ENCODE results near the gene SPATA18.
A peak's percentile ranks its signal among the peaks of the same experiment; 100 is the strongest.

The SPATA18 gene, protein sequence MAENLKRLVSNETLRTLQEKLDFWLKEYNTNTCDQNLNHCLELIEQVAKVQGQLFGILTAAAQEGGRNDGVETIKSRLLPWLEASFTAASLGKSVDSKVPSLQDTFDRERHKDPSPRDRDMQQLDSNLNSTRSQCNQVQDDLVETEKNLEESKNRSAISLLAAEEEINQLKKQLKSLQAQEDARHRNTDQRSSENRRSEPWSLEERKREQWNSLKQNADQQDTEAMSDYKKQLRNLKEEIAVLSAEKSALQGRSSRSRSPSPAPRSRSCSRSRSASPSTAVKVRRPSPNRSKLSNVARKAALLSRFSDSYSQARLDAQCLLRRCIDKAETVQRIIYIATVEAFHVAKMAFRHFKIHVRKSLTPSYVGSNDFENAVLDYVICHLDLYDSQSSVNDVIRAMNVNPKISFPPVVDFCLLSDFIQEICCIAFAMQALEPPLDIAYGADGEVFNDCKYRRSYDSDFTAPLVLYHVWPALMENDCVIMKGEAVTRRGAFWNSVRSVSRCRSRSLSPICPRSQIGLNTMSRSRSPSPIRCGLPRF
- 0 to 0.78 (median 0.07) reads per million in 9 experiments for total RNA-seq

DNA sequence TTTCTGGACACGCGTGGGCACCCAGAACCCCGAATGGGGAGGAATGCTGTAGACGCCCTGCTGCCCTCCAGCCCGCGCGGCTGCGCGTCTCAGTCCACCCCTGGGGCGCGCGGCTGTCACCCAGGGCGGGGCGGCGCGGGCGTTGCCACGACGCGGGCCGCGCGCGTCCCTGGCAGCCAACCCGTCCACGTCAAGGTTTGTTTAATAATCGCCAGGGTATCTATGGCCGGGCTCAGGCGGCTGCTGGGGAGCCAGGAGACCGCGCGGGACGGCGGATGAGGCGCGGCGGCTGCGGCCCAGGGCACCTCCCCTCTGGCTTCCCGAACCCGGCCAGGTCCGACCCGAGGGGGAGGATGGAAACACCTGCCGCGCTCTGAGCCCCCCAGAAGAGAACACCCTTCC is at the start of gene SPATA18:
Gene SPATA18 (plus strand): TSS at position 92 of the 402 bp plus-strand sequence. CDS start 401 bp downstream, outside the sequence.
- H3K36me3 Mint-ChIP-seq (ENCODE audit: insufficient read depth): no peaks in the 10 kb centered on the region
- H3K4me1 Mint-ChIP-seq (ENCODE audit: low read depth in 2 of 2): peaks cover 7 to 8% of the 10 kb centered on the region in 2 donors
- peak within 1 kb of the TSS; percentile 63 to 68 for H3K4me3 Mint-ChIP-seq
- DNase-seq: no peak
- H3K27ac Mint-ChIP-seq: no peak within 1 kb of the TSS
- peaks cover 66 to 70% of the 10 kb centered on the region in 2 donors for H3K27me3 Mint-ChIP-seq
- H3K9me3 Mint-ChIP-seq: no peaks in the 10 kb centered on the region
- ATAC-seq (replicated peaks): peak; percentile 63

DNA sequence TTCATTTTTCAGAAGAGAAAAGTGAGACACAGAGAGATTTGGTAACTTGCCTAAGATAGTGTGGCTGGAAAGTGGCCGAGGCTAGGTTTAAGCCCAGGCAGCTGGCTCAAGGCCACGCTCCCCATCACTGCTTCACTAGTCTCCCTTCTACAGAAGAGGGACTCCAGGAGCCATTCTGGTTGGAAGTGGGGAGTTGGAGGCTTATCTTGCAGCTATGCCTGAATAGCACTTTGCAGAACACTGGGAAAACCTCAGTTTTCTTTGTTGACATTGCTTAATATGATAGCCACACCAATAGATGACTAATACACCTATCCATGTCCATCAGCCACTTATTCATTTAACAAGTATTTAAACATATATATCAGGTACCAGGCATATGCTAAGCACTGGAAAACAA is 49.5 kb upstream of the SPATA18 start:
- no peaks in the 10 kb centered on the region for H3K4me1 Mint-ChIP-seq (ENCODE audit: low read depth in 2 of 2)
- H3K9me3 Mint-ChIP-seq: no peaks in the 10 kb centered on the region
- H3K27me3 Mint-ChIP-seq: no peaks in the 10 kb centered on the region
- ATAC-seq (replicated peaks) (no peak), DNase-seq (no peak)
- H3K36me3 Mint-ChIP-seq (ENCODE audit: insufficient read depth): no peaks in the 10 kb centered on the region
- H3K27ac Mint-ChIP-seq: no peak overlapping the region
- H3K4me3 Mint-ChIP-seq: no peak overlapping the region

DNA sequence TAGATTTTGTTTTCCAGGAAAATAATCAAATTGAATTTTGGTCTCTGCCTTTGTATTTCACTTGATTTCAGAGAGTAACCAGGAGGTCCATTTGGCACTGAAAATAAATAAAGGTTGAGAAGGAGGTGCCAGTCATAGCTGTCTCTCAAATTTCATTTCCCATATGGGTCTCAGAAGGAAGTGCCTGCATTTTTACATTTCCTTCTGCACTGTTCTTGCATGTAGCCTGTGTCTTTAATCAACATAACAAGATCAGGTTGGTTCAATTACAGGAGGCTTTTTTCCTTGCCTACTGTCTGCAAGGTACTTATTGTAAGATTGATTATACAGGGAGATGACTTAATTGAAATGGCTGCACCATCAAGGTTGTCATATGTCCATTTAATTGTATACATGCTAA is 46.7 kb upstream of the SPATA18 start:
- DNase-seq: no peak
- Mint-ChIP-seq H3K9me3 (no peaks in the 10 kb centered on the region), H3K36me3 (ENCODE audit: insufficient read depth) (no peaks in the 10 kb centered on the region), H3K27ac (no peak overlapping the region), H3K4me1 (ENCODE audit: low read depth in 2 of 2) (no peaks in the 10 kb centered on the region), H3K4me3 (no peak overlapping the region), H3K27me3 (no peaks in the 10 kb centered on the region)
- ATAC-seq (replicated peaks): no peak

DNA sequence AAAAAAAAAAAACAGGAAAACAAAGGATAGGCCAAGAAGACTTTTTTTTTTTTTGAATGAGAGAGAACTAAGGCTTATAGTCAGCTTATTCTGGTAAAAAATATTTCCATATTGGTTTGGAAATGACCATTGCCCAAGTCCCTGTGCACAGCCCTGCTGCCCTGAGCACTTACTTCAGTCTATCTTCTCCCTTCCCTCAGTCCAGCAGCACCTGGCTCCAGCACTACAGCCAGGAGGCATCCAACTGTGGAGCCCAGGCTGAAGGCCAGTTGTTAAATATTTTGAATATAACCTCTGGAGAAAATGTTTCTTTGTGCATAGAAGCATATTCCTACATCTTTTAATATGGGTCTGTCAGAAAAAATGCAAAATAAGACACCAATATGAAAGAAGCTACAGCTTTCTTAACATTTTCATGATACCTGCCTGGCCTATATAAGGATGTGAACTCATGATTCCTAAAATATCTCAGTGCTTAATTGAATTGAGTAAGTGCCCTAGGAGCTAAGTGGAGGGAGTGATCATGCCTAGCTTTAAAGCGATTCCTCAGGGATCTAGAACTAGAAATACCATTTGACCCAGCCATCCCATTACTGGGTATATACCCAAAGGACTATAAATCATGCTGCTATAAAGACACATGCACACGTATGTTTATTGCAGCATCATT is 45.4 kb upstream of the SPATA18 start:
- H3K27ac Mint-ChIP-seq: no peak overlapping the region
- DNase-seq (no peak), ATAC-seq (replicated peaks) (no peak)
- no peaks in the 10 kb centered on the region for H3K4me1 Mint-ChIP-seq (ENCODE audit: low read depth in 2 of 2)
- no peaks in the 10 kb centered on the region for H3K9me3 Mint-ChIP-seq
- no peaks in the 10 kb centered on the region for H3K27me3 Mint-ChIP-seq
- no peak overlapping the region for H3K4me3 Mint-ChIP-seq
- H3K36me3 Mint-ChIP-seq (ENCODE audit: insufficient read depth): no peaks in the 10 kb centered on the region

DNA sequence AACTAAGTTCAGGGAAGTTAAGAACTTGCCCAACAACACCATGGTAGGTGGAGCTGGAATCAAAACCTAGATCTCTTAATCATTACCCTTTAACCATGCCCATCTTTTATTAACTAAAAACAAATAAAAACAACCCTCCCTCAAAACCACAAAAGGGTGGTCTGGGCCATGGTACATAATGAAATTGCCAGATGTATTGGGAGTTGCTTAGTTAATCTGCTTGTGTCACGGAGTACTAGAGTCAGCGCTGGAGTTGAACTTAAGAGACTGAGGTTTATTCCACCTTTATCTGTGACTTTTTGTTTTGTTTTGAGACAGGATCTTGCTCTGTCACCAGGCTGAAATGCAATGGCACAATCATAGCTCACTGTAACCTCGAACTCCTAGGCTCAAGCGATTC is 44.2 kb upstream of the SPATA18 start:
- H3K27ac Mint-ChIP-seq: no peak overlapping the region
- H3K9me3 Mint-ChIP-seq: no peaks in the 10 kb centered on the region
- DNase-seq (no peak), ATAC-seq (replicated peaks) (no peak)
- H3K4me3 Mint-ChIP-seq: no peak overlapping the region
- no peaks in the 10 kb centered on the region for H3K36me3 Mint-ChIP-seq (ENCODE audit: insufficient read depth)
- no peaks in the 10 kb centered on the region for H3K27me3 Mint-ChIP-seq
- no peaks in the 10 kb centered on the region for H3K4me1 Mint-ChIP-seq (ENCODE audit: low read depth in 2 of 2)

DNA sequence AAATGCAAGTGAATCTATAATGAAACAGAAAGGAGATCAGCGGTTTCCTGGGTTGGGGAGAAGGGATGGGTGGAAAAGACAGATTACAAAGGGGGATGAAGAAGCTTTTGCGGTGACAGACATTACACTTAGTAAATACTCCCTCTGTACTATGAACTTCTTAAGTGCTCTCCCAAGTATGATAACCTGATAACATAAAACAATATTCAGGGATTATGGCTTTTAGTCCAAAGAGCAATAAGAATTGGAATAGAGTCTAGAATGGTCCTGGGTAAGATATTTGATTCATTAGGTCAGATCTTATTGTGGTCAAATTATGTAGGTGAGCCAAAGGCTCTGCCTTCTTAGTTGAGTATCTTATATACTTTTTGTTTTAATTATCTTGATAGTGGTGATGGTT is 40.1 kb upstream of the SPATA18 start:
- no peaks in the 10 kb centered on the region for H3K36me3 Mint-ChIP-seq (ENCODE audit: insufficient read depth)
- no peak overlapping the region for H3K27ac Mint-ChIP-seq
- DNase-seq: no peak
- H3K27me3 Mint-ChIP-seq: no peaks in the 10 kb centered on the region
- no peaks in the 10 kb centered on the region for H3K4me1 Mint-ChIP-seq (ENCODE audit: low read depth in 2 of 2)
- no peaks in the 10 kb centered on the region for H3K9me3 Mint-ChIP-seq
- no peak overlapping the region for H3K4me3 Mint-ChIP-seq
- ATAC-seq (replicated peaks): no peak

DNA sequence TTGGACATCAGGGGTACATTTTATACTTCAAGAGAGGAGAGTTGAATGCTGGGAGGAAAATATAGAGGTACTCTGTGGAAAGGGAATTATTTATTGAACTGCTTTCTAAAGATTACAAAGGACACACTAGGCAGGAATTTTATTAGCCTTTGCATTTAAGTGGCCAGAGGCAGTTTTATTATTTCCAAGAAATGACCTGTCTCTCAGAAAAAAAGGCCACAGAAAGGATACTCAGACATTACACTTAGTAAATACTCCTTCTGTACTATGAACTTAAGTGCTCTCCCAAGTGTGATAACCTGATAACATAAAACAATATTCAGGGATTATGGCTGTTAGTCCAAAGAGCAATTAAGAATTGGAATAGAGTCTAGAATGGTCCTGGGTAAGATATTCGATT is 38.5 kb upstream of the SPATA18 start:
- no peaks in the 10 kb centered on the region for H3K27me3 Mint-ChIP-seq
- no peak for ATAC-seq (replicated peaks)
- no peaks in the 10 kb centered on the region for H3K9me3 Mint-ChIP-seq
- no peaks in the 10 kb centered on the region for H3K36me3 Mint-ChIP-seq (ENCODE audit: insufficient read depth)
- no peak overlapping the region for H3K27ac Mint-ChIP-seq
- DNase-seq: no peak
- no peak overlapping the region for H3K4me3 Mint-ChIP-seq
- no peaks in the 10 kb centered on the region for H3K4me1 Mint-ChIP-seq (ENCODE audit: low read depth in 2 of 2)

DNA sequence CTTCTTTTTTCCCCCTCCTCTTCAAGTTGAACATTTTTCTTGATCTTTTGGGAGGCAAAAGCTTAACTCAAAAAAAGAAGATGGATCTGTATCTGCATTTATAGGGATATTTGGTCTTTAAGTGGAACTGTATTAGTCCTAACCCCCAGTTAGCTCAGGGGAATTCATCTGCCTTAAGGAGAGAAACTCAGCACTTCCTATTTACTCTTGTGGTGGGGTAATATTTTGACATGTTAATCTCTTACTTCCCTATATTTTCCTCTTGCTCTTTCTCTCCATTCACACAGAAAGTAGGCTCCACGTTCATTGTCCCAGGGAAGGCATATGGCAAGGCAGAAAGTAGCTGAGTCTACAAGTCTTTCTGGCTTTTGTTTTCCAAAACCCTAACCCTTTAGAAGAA is 36.2 kb upstream of the SPATA18 start:
- Mint-ChIP-seq H3K36me3 (ENCODE audit: insufficient read depth) (no peaks in the 10 kb centered on the region), H3K27me3 (no peaks in the 10 kb centered on the region), H3K9me3 (no peaks in the 10 kb centered on the region), H3K4me1 (ENCODE audit: low read depth in 2 of 2) (no peaks in the 10 kb centered on the region), H3K27ac (no peak overlapping the region), H3K4me3 (no peak overlapping the region)
- ATAC-seq (replicated peaks): no peak
- no peak for DNase-seq

DNA sequence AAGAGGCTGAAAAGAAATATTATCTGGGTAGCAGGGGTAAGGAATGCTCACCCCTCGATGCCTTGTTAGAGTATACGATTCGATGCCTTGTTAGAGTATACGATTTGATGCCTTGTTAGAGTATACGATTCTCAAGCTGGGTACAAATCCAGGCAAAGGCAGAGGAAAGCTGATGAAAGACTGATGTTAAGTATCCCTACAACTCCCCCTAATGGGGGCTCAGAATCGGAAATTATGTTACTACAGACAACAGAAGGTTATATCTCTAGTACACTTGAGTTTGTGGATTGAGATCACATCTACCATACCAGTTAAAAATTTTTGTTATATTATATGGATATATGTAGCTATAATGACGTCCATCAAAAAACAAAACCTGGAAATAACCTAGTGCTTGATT is 35.7 kb upstream of the SPATA18 start:
- Mint-ChIP-seq H3K27me3 (no peaks in the 10 kb centered on the region), H3K27ac (no peak overlapping the region), H3K4me3 (no peak overlapping the region), H3K4me1 (ENCODE audit: low read depth in 2 of 2) (no peaks in the 10 kb centered on the region), H3K36me3 (ENCODE audit: insufficient read depth) (no peaks in the 10 kb centered on the region), H3K9me3 (no peaks in the 10 kb centered on the region)
- no peak for ATAC-seq (replicated peaks)
- DNase-seq: no peak

DNA sequence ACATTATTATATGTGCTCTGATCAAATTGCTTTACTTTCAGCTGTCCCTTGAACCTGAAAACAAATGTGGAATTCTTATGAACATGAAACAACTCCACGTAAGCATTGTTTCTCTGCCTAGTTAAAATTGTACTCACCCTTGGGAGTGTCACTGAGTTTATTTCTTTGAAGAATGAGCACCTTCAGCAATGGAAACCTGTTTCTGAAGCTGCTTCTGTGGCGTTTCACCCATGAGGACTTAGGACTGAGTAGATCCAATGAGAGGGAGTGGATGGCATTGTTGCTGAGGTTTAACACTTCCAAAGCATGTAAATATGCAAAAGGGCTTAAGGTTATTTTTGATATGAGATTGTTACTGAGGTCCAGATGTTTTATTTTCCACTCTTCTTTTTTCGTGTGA is 34.1 kb upstream of the SPATA18 start:
- no peak overlapping the region for H3K4me3 Mint-ChIP-seq
- no peaks in the 10 kb centered on the region for H3K9me3 Mint-ChIP-seq
- ATAC-seq (replicated peaks) (no peak), DNase-seq (no peak)
- no peak overlapping the region for H3K27ac Mint-ChIP-seq
- no peaks in the 10 kb centered on the region for H3K36me3 Mint-ChIP-seq (ENCODE audit: insufficient read depth)
- H3K4me1 Mint-ChIP-seq (ENCODE audit: low read depth in 2 of 2): no peaks in the 10 kb centered on the region
- no peaks in the 10 kb centered on the region for H3K27me3 Mint-ChIP-seq

DNA sequence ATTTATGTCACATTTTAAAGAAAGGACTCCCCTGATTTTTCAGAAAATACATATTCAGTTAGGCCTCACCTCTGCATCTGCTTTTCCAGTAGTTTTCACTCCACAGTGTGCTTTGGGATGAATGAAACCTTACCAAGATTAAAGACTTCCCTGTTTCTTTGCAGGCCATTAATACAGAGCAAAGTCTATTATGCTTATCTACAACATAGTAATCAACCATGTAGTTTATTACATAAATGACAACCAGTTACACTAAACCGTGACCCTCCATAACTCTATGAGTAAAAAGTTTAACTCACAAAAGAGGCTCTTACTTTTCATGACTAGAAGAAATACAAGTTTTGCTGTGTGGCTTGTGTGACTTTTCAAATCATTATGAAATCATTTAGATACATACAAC is 33.3 kb upstream of the SPATA18 start:
- no peak for DNase-seq
- Mint-ChIP-seq H3K9me3 (no peaks in the 10 kb centered on the region), H3K27me3 (no peaks in the 10 kb centered on the region), H3K36me3 (ENCODE audit: insufficient read depth) (no peaks in the 10 kb centered on the region), H3K4me3 (no peak overlapping the region), H3K27ac (no peak overlapping the region), H3K4me1 (ENCODE audit: low read depth in 2 of 2) (no peaks in the 10 kb centered on the region)
- ATAC-seq (replicated peaks): no peak

DNA sequence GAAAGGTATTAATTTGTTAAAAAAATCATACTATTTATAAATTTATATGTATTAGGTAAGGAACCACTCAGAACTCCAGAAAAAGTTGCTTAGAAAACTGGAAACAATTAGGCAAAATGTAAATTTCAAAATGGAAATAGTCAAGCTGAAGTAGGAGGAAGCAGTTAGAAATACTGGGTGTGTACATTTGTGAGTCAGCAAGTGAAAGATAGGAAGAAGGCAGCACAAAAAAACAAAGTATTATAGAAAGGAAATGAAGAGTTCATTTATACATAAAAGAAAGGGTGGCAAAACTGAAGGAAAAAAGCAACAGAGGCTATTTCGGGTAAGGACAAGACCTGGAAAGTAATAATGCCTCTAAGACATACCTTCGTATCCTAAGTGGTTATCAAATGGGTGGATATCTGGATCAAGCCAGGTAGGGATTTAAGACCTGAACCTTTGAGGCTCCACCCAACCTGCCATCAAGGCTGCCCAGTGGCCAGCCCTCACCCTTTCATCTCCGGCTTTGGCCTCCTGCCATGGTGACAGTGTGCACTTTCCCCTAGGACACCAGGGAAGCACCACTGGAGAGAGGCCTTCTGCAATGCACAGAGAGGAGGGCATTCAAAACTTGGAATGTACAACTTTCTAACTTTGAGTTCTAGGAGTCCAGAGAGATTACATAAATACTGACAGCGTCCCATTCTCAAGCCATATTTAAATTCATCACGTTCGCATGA is 31.0 kb upstream of the SPATA18 start, which contains the start of gene LRRC66:
Gene LRRC66 (minus strand): TSS at position 428 of the 722 bp plus-strand sequence. CDS start 2,750 bp downstream, outside the sequence.
- Mint-ChIP-seq H3K4me1 (ENCODE audit: low read depth in 2 of 2) (no peaks in the 10 kb centered on the region), H3K27me3 (no peaks in the 10 kb centered on the region), H3K27ac (peak within 1 kb of the TSS in 1 of 2 donors; percentile 45), H3K4me3 (no peak within 1 kb of the TSS), H3K36me3 (ENCODE audit: insufficient read depth) (no peaks in the 10 kb centered on the region), H3K9me3 (no peaks in the 10 kb centered on the region)
- no peak for DNase-seq
- ATAC-seq (replicated peaks): no peak

DNA sequence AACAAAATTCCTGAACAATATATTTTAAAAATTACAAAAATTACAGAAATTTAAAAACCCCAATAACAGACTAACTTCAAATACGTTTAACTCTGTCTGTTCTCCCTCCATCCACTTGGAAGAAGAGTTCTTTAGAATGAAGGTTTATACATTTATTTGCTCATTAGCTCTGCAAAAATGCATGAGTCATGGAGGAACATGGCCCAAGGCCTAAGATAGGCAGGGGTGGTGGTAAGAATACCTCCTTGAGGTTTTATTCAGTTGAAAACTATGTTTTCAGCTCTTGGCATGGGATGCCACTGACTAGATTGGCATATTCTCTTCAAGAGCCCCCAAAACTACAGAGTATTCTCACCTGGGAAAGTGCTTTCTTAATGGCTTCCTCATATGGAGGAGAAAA is 22.1 kb upstream of the SPATA18 start:
- Mint-ChIP-seq H3K27ac (no peak overlapping the region), H3K4me1 (ENCODE audit: low read depth in 2 of 2) (no peaks in the 10 kb centered on the region), H3K27me3 (no peaks in the 10 kb centered on the region), H3K36me3 (ENCODE audit: insufficient read depth) (peaks cover 15% of the 10 kb centered on the region), H3K4me3 (no peak overlapping the region), H3K9me3 (no peaks in the 10 kb centered on the region)
- no peak for DNase-seq
- no peak for ATAC-seq (replicated peaks)
